Subcutaneous adipose tissue (tissue), 4 donors: ENCODE results near the gene RPS26. TPM values are rescaled to one million over a fixed set of nuclear protein-coding genes. Genes with fewer than 3 reads are reported as not detected.

Experiments
- total RNA-seq, 4 donors: library from RNA; depleted of rRNA; stranded (reverse); fragments of >200 nt; gene quantifications; one replicate each; pipeline ENCODE4 v1.1.0, GENCODE V29; 2016
- TF ChIP-seq, protein P1 (sequence below): fragments of 450-650 bp; IDR thresholded peaks from one replicate; pipeline ENCODE4 v1.5.1; 2016; ENCODE audit warnings: low read depth, mild to moderate bottlenecking, control low read depth, antibody characterized with exemption, moderate library complexity

Gene RPS26
- total RNA-seq, 4 donors from 2014 or later = 346 to 891 (median 730) TPM

GRCh38 chr12:56078931-56079722 lies 37.4 kb downstream of the RPS26 start:
- TF ChIP-seq, protein P1, sequence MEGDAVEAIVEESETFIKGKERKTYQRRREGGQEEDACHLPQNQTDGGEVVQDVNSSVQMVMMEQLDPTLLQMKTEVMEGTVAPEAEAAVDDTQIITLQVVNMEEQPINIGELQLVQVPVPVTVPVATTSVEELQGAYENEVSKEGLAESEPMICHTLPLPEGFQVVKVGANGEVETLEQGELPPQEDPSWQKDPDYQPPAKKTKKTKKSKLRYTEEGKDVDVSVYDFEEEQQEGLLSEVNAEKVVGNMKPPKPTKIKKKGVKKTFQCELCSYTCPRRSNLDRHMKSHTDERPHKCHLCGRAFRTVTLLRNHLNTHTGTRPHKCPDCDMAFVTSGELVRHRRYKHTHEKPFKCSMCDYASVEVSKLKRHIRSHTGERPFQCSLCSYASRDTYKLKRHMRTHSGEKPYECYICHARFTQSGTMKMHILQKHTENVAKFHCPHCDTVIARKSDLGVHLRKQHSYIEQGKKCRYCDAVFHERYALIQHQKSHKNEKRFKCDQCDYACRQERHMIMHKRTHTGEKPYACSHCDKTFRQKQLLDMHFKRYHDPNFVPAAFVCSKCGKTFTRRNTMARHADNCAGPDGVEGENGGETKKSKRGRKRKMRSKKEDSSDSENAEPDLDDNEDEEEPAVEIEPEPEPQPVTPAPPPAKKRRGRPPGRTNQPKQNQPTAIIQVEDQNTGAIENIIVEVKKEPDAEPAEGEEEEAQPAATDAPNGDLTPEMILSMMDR = no peak

DNA sequence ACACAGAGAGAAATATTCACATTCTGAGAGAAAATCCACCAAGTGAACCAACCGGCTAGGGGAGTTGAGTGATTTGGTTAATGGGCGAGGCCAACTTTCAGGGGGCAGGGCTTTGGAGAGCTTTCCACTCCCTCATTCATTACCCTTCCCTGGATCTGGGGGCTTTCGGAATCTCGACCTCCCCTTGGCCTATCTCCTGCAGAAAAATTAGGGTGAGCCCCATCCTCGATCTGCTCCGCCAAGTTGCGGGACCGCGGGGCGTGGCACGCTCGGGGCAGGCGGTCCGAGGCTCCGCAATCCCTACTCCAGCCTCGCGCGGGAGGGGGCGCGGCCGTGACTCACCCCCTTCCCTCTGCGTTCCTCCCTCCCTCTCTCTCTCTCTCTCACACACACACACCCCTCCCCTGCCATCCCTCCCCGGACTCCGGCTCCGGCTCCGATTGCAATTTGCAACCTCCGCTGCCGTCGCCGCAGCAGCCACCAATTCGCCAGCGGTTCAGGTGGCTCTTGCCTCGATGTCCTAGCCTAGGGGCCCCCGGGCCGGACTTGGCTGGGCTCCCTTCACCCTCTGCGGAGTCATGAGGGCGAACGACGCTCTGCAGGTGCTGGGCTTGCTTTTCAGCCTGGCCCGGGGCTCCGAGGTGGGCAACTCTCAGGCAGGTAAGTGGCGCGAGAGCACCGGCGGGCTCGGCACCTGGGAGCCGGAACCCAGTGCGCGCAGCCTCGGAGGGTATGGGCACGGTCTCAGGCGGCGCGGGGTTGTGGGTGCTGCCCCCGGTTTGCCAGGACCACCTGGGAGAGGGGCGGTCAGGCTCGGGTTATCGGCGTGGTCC lies 38.2 kb downstream of the RPS26 start, which contains the start of gene ERBB3:
TSS of gene ERBB3 (plus strand) at position 443 of the 833 bp plus-strand sequence. CDS start at position 579, 136 bp downstream.
- TF ChIP-seq, protein P1 = no peak

DNA sequence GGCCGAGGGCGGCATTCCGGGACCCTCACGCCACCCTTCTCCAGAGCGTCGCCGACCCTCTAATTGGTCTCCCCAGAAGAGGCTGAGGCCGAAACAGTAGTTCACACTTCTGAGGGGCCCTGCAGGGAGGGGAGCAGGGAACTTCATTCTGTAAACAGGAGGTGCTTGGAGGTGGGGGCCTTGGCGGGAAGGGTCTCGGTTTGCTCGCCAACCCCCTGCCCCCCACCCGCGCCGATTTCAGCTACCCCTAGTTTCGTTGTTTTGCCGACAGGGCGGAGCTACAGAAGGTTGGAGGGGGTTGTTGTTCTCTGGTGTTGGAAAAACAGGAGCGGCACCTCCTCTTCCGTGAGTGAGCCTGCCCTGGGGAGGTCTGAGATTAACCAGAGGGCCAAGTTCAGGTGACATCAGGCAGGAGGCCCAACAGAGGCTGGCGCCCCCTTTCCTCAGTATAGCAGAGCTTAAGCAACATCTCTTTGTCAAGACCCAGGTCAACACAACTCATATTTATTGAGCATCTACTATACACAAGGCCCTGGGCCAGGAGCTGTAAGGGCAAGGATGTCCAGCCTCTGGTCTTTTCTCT lies 38.9 kb downstream of the RPS26 start:
- TF ChIP-seq, protein P1 = no peak

DNA sequence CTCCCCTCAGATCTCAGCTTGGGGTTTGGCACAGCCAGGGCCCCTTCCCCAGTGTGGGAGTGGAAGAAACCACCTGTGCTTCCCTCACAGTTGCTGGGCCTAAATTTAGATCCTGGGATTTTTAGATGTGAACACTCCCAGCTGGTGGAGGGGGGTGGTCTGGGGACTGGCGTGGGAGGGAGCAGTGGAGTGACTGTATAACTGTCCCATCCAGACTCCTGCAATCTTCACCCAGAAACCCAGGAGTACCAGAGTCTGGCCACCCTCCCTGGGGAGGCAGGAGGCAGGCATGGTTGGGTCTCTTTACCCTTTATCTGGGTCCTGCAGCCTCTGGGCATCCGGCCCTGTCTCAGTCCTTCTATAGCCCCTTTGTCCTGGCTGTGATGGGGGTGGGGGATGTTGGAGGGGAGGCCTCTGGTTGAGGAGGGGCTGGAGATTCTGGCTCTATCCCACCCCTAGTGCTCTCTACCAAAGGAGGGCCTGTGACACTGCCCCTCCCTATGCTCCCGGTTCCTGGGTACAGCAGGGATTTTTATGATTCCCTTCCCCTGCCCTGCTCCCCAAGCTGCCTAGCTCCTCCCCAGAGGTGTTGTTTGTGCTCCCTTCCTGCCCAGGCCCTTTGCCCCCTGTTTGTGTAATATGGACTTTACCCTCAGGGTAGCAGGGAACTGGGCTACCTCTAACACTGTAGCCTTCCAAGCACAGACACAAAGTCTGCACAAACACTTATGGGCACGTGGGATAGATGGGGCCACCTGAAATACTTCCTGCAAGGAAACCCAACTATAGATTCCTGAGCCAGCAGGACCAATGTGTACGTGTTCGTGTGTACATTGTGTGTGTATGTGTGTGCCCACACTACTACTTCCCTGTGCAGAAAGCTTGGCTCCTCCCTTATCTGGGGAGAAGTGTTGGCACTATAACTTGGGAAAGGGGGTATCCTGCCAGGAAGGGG lies 40.0 kb downstream of the RPS26 start:
- TF ChIP-seq, protein P1 = no peak

DNA sequence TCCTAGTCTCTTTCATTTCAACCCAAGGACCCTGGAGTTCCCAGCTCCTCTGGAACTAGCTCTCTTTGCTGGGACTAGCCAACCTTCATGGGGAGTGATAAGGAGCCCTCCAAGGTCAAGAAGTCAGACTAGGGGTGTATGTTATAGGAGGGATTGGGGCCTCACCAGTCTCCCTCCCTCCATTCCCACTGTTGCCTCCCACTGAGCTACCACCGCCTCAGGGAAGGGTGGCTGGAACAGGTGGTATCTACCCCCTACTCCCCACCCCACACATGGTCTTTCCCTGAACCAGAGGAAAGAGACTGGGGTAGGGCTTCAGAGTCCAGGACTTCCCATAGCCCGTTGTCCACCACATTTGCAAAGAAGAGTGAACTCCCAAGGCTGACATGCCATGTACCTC lies 40.7 kb downstream of the RPS26 start:
- TF ChIP-seq, protein P1 = no peak

- TF ChIP-seq, protein P1 = no peak
Observed at GRCh38 chr12:56082967-56083366, 41.2 kb downstream of the RPS26 start.
